Activated CD4-positive, alpha-beta T cell treated with anti-CD3 and anti-CD28 coated beads for 1 hour (primary cell): Measurements from ENCODE around the gene OR6N1.

Experiments used
- DNase-seq: peaks from one replicate; pipeline ENCODE4 v3.0.0-alpha.2; 2020

The OR6N1 gene

DNA sequence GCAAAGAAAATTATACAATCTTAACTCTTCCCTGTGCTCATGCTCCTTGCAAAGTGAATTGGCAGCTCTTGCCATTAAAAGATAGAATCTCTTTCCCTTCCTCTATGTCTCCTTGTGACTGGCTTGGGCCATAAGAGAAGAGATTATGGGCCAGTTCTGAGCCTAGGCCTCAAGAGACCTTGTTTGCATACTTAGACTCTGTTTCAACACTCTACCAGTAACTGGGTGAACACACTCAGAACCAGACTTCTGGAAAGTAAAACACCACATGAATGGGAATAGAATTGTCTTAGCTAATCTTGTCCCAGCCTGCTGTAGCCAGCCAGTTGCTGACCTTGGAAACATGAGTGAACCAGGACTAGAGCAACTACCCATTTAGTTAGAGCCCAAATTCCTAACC is 36.1 kb downstream of the OR6N1 start:
- no peak for DNase-seq

DNA sequence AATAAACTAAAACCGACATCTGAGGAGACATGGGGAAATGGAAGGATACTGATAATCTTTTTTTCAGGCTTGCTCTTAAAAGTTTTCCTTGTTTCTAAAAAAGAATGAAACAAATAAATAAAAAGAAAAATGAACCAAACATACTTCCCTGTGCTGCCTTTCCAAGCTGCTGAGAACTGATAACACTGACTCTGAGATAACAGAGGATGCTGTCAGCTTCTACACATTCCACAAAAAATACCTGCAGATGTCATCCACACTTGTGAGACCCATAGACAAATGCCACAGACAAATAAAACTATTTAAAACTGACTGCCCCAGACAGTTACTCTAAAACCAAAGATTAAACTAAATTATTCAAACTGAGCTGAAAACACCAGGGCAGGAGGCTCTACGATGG is 39.5 kb downstream of the OR6N1 start:
- DNase-seq: no peak

DNA sequence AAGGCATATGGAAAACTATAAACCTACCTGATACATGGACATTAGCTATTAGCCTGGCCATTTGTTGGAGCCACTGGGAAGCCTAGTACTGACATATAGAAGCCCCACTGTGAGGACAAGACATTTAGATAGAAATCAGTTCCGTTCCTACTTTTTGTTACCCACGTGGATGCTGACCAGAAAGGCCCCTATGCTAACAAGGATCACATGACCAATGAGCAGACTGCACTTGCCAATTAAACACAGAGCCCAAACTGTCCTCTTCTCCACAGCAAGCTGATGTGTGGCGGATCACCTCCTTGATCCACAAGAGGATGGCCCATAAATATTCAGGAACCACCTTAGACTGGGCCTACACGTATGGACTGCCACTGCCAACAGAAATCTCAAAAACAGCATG is 40.3 kb downstream of the OR6N1 start:
- DNase-seq: no peak

DNA sequence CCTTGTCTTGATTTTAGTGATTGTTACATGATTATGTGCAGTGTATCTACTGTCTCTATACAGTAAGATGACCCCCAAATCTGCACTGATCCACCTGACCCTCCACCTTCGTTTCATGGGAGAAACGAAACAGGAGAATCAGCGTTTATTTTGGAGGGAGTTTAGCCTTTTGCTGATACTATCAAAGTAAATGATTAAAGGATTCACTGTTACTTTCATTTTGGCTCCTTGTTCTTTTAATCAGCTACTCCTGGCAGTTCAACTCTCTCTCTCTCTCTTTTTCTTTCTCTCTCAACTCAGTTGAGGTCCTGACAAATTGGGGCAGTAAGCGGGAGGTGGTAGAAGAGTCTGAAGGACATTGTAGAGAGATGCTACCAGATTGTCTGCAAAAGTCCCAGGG is 41.5 kb downstream of the OR6N1 start:
- DNase-seq: no peak

DNA sequence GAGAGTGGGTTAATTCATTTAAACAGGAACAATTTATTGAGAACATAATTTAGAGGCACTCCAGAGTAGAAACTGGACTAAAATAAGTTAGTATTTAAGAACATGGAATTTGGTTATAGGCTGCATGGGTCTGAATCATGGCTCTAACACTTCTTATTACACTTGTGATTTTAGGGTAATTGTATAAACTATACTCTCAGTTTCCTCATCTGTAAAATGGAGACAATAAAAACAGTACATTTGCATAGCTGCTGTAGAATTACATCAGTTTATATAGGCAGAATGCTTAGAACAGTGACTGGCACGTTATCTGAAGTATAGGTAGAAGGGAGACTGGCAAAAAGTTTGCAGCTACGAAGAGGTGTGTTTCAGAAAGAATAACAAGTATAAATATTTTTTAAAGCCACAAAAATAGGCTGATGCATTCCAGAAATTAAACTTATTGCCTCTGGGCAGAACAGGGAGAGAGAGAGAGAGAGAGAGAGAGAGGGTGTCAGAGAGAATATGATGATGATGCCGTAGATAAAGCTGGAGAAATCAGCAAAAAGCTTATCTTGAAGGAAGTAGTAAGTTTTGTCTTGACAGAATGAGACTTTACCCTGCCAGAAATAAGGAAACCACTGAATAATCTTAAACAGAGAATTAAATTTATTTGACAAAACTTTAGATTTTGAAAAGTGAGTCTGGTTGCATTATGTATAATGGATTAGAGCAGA is 43.3 kb downstream of the OR6N1 start:
- DNase-seq: no peak

DNA sequence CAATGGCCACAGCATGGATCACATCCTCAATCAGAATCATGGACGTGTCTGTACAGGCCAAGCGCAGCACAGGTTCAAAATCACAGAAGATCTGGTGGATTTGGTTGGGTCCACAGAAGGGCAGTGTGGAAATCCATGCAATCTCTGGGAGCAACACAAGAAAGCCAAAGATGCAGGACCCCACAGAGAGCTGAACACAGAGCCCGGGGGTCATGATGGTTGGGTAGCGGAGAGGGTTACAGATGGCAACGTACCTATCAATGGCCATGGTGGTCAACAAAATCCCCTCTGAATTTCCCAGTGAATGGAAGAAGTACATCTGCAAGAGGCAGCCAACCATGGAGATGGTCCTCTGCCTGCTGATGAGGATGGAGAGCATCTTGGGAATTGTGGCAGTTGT is 47.6 kb downstream of the OR6N1 start:
- DNase-seq: no peak

DNA sequence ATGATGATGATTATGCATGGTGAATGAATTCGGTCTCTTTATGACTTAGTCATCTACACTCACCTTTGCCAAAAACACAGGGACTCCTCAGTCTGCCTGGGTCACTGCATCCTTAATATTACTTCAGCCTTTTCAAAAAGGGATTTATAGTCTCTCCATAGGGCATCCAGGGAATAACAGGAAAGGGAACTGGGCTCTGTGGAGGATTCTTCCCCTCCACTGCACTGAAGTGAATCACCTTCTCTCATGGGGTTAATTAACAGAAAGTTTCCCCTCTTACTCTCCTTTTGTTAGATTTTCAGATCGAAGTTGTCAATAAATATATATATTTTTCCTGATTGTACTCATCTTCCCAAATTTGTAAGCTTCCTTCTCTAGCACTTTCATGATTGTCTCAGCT is 51.4 kb downstream of the OR6N1 start, which contains the start of gene OR6K3:
Gene OR6K3 (minus strand): TSS at position 101 of the 400 bp plus-strand sequence. CDS start 2,605 bp downstream, outside the sequence.
- no peak for DNase-seq

DNA sequence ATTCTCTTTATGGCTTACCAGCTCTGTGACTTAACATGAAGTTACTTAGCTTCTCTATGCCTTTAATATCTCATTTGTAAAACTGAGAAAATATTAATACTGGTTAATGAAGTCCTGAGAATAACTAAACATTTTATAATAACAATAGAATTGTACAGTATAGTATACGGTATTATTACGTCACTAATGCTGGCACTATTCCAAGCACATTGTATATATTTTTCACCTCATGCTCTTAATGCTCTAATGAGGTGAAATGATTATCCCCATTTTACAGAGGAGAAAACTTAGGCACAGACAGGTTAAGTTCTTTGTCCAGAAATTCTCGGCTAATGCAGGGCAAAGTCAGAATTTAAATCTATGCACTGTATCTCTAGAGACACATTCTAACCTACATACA is 52.3 kb downstream of the OR6N1 start:
- DNase-seq: no peak

DNA sequence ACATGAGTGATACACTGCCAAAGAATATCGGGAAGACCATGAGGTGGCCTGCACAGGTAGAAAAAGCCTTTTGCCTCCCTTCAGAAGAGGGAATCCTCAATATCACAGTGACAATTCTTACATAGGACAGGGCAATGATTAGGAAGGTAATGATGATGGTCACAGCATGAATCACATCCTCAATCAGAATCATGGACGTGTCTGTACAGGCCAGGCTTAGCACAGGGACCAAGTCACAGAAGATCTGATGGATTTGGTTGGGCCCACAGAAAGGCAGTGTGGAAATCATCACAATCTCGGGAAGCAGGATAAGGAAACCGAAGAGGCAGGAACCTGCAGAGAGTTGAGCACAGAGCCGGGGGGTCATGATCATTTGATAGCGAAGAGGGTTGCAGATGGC is 54.7 kb downstream of the OR6N1 start:
- no peak for DNase-seq

DNA sequence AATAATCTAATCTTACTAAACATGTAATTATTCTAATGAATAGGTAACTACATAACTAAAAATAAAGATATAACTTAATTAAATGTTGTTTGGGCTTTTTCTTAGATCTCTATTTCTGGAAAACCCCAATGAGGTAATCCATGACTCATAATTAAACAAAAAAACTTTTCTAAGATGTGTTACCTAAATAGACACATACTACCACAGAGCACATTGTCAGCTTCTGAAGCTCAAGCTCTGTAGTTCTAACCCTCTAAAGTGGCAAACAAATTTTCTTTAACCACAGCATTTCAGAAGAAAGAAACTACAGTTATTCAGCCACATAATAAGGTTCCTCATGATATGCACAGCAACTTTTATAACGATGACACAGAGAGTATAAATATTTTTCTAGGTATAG is 55.7 kb downstream of the OR6N1 start:
- DNase-seq: no peak

DNA sequence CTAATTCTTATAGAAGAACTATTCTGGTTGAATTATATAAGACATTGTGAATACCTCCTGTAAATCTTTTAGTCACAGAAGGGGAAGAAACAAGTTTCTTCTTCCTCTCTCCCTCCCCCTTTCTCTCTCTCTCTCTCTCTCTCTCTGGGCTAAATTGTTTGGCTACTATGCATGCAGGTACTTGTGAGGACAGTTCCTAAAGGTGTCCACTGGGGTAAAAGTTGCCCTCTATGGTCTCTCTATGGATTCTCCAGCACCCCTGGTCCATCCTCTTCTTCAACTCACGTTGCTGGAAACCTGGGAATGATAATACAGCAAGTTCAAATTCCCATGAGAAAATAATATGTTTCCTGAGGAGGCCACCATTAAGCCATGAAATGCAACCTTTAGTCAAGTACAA is 57.2 kb downstream of the OR6N1 start:
- DNase-seq: no peak
